Measurements from ENCODE around the gene ABHD2.

DNA sequence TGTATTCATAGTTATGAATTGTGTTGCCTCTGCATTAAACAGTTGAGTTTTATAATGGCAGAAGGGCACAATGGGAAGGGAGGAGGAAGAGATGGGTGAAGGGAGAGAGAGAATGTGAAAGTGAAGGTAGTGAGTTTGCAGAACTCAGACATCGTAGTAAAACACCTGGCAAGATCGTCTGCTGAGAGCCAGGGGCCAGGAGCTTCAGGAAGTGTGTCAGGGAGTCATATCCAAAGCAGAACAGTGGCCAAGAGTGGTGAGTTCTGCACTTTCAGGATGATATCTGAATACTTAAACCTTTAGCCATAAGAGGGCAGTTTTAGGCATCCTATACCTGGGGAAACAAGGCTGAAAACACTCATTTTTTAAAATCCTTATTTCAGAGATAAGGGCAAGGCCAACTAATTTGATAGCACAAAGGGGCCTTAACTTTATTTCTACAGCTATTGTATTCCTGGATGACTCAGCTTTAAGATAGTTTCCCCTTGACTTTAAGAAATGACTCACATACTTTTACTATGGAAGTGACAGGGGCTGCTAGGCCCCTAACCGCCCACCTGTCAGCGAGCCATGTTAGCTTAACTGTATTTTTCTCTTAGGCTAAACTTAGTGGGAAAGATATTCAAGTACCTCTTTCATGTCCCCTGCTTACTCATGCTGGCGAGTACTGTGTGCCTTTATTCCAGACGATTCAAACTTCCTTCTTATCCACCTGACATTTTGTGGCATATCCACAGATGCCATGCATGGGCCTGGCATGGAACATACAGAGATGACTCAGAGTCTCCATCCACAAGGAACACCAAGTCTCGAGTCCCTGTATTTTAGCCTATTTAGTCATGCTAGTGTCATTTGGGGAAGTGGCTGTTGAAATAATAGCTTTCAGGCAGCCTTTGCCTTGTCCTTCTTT lies 79.3 kb downstream of the ABHD2 start:
- TF ChIP-seq CTCF (conservative IDR thresholded peaks at IDR 0.05; ENCODE audit: low read depth, low read length) (no peak), EZH2 (IDR thresholded peaks at IDR 0.05; ENCODE audit: borderline replicate concordance, low read depth, low read length, poor library complexity, severe bottlenecking) (no peak)
